OCI-LY3 (cell line): ENCODE results near the gene FRMD3.

Experiments
- H2AFZ ChIP-seq: fragments of 200-600, 300-600 bp; shearing (Covaris generic); 2 replicates; pipeline ENCODE4 v1.6.0; 2014; ENCODE audit warnings: antibody characterized with exemption, low read depth, low read length
- H3K27ac ChIP-seq: fragments of 200-600, 300-600 bp; sonication (generic); 2 replicates; pipeline ENCODE4 v1.5.1; 2014; ENCODE audit warnings: mild to moderate bottlenecking, low read length, moderate library complexity, mixed read lengths
- H3K27me3 ChIP-seq: fragments of 200-600, 300-600 bp; sonication (generic); 2 replicates; pipeline ENCODE4 v1.6.1; 2014; ENCODE audit warnings: low read depth, low read length, mixed read lengths
- H3K36me3 ChIP-seq: fragments of 200-600, 300-600 bp; sonication (generic); replicated peaks from 2 replicates; pipeline ENCODE3; 2014; ENCODE audit warnings: low read depth, low read length, mixed read lengths
- H3K4me1 ChIP-seq: fragments of 300-600, 200-600 bp; sonication (generic); 2 replicates; pipeline ENCODE4 v1.6.1; 2014; ENCODE audit warnings: low read length, mixed read lengths
- H3K4me2 ChIP-seq: fragments of 200-600, 300-600 bp; sonication (generic); 2 replicates; pipeline ENCODE4 v1.6.1; 2014; ENCODE audit warnings: low read length, mixed read lengths
- H3K4me3 ChIP-seq: fragments of 300-600, 200-600 bp; sonication (generic); 2 replicates; pipeline ENCODE4 v1.5.1; 2014; ENCODE audit warnings: antibody characterized with exemption, mild to moderate bottlenecking, low read length, moderate library complexity
- H3K79me2 ChIP-seq: fragments of 300-600, 200-600 bp; shearing (Covaris generic); 2 replicates; pipeline ENCODE4 v1.6.1; 2014; ENCODE audit warnings: mild to moderate bottlenecking, low read length, mixed read lengths
- H3K9ac ChIP-seq: fragments of 300-600, 200-600 bp; shearing (Covaris generic); 2 replicates; pipeline ENCODE4 v1.6.0; 2014; ENCODE audit warnings: mild to moderate bottlenecking, low read length, moderate library complexity
- H3K9me3 ChIP-seq: fragments of 200-600, 300-600 bp; shearing (Covaris generic); 2 replicates; pipeline ENCODE4 v1.6.1; 2014; ENCODE audit warnings: low read length, mixed read lengths; ENCODE audit not compliant: insufficient read depth
- H4K20me1 ChIP-seq: fragments of 200-600, 300-600 bp; sonication (generic); 2 replicates; pipeline ENCODE4 v1.6.1; 2016; ENCODE audit warnings: low read length, mixed read lengths; ENCODE audit not compliant: insufficient read depth
- EZH2phosphoT487 ChIP-seq: fragments of 200-600 bp; shearing (Covaris generic); IDR thresholded peaks from 2 replicates; pipeline ENCODE4 v1.6.1; 2018; ENCODE audit warnings: antibody characterized with exemption, mixed run types, low read depth
- TF ChIP-seq, protein P1 (sequence below): fragments of 200-600, 300-600 bp; sonication (generic); IDR thresholded peaks from 2 replicates; pipeline ENCODE4 v1.5.1; 2014; ENCODE audit warnings: antibody characterized with exemption, low read length, low read depth

The FRMD3 gene

DNA sequence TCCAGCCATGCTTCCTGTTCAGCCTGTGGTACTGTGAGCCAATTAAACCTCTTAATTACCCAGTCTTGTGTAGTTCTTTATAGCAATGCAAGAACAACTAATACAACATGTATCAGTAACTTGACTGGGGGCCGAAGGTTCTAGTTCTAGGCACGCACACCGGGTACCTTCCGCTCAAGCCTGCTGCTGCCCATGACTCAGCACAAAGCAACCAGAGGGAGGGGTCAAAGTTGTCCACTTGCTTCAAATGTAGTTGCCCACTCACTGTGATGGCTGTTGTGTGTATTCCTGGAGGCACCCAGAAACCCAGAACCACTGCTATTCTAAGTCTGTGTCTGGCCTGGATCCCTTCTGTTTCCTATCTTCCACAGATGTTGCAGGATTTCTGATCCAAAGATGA, 222.6 kb downstream of the FRMD3 start:
- H3K4me1 ChIP-seq, result no peaks in the 10 kb centered on the region
- no peak overlapping the region for H3K27ac ChIP-seq
- TF ChIP-seq EZH2phosphoT487, result no peak
- TF ChIP-seq, protein P1, sequence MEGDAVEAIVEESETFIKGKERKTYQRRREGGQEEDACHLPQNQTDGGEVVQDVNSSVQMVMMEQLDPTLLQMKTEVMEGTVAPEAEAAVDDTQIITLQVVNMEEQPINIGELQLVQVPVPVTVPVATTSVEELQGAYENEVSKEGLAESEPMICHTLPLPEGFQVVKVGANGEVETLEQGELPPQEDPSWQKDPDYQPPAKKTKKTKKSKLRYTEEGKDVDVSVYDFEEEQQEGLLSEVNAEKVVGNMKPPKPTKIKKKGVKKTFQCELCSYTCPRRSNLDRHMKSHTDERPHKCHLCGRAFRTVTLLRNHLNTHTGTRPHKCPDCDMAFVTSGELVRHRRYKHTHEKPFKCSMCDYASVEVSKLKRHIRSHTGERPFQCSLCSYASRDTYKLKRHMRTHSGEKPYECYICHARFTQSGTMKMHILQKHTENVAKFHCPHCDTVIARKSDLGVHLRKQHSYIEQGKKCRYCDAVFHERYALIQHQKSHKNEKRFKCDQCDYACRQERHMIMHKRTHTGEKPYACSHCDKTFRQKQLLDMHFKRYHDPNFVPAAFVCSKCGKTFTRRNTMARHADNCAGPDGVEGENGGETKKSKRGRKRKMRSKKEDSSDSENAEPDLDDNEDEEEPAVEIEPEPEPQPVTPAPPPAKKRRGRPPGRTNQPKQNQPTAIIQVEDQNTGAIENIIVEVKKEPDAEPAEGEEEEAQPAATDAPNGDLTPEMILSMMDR, result no peak
- H3K27me3 ChIP-seq, result no peaks in the 10 kb centered on the region
- H3K4me3 ChIP-seq, result no peak overlapping the region
- peaks cover 7% of the 10 kb centered on the region for H3K36me3 ChIP-seq
- no peaks in the 10 kb centered on the region for H3K9me3 ChIP-seq
- no peaks in the 10 kb centered on the region for H4K20me1 ChIP-seq
- no peak overlapping the region for H3K9ac ChIP-seq
- no peak overlapping the region for H3K4me2 ChIP-seq
- H3K79me2 ChIP-seq, result no peaks in the 10 kb centered on the region
- H2AFZ ChIP-seq, result no peak overlapping the region

DNA sequence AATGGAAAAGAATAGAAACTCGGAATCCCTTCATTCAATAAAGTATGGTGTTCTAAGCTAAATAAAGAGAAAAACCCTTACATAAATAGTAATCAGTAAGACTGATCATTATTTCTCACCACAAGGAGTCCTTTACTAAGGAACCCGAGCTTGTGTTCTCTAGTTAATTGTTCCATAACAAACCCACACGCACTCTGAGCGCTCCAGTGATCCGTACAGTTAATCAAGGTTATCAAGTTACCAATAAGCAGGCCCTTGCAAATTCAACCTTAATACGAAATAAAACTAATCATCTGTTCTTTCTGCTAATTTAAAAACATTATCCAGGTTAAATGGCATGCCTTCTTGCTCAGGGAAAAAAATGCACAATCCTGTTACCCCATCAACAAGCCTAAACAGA, 224.4 kb downstream of the FRMD3 start:
- Histone ChIP-seq H3K27ac (no peak overlapping the region), H4K20me1 (no peaks in the 10 kb centered on the region), H3K9me3 (no peaks in the 10 kb centered on the region), H3K4me1 (no peaks in the 10 kb centered on the region), H3K27me3 (no peaks in the 10 kb centered on the region), H2AFZ (no peak overlapping the region), H3K36me3 (no peaks in the 10 kb centered on the region), H3K4me2 (no peak overlapping the region), H3K79me2 (no peaks in the 10 kb centered on the region), H3K9ac (no peak overlapping the region), H3K4me3 (no peak overlapping the region)
- TF ChIP-seq EZH2phosphoT487, result no peak
- TF ChIP-seq, protein P1, result no peak

DNA sequence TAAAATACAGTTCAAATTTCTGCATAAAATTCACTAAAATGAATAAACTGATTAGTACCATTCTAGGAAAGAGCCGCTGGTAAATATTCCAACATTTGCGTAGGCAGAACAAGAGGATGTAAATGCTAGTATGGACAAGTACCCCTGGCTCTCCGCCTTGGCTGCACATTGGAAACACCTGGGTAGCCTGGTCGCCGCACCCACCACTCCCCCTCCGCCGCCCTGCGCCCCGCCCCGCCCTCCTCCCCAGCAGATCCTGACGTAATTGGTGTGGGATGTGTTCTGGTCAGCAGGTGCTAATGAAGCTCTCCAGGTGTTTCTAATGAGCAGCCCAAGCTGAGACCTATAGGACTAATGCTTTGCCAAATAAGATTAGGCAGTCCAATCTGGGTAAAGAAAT, 225.7 kb downstream of the FRMD3 start:
- H3K4me1 ChIP-seq, result no peaks in the 10 kb centered on the region
- H2AFZ ChIP-seq, result no peak overlapping the region
- H3K9me3 ChIP-seq, result no peaks in the 10 kb centered on the region
- TF ChIP-seq EZH2phosphoT487, result no peak
- TF ChIP-seq, protein P1, result no peak
- H3K4me3 ChIP-seq, result no peak overlapping the region
- H3K36me3 ChIP-seq, result no peaks in the 10 kb centered on the region
- no peak overlapping the region for H3K9ac ChIP-seq
- no peaks in the 10 kb centered on the region for H3K27me3 ChIP-seq
- no peaks in the 10 kb centered on the region; the same call in 1 of the 2 replicates for H4K20me1 ChIP-seq
- H3K4me2 ChIP-seq, result no peak overlapping the region
- no peaks in the 10 kb centered on the region for H3K79me2 ChIP-seq
- no peak overlapping the region for H3K27ac ChIP-seq

DNA sequence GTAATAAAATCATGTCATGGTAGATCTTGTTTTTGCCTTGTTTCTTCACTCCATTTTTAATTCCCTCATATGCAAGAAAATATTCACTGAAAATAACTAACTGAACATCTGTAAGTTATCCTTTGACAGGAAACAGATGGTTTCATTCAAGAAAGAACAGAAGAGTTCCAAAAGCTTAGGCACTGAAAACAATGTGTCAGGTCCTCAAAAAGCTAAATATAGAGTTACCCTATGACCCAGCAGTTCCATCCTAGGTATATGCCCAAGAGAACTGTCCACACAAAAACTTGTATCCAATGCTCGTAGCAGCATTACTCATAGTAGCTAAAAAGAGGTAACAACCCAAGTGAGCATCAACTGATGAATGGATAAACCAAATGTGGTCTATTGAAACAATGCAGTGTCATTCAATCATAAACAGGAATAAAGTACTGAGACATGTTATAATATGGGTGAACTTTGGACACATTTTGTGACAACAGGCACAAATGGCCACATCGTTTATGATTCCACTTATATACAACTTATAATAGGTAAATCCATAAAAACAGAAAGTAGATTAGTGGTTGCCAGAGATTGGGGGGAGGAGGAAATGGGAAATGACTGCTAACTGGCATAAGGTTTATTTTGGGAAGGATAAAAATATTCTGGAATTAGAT, 231.0 kb downstream of the FRMD3 start:
- Histone ChIP-seq H3K79me2 (no peaks in the 10 kb centered on the region), H2AFZ (no peak overlapping the region), H3K36me3 (no peaks in the 10 kb centered on the region), H3K27ac (no peak overlapping the region), H3K4me3 (no peak overlapping the region), H3K9me3 (no peaks in the 10 kb centered on the region), H3K9ac (no peak overlapping the region), H3K27me3 (no peaks in the 10 kb centered on the region), H4K20me1 (no peaks in the 10 kb centered on the region; the same call in 1 of the 2 replicates), H3K4me2 (no peak overlapping the region), H3K4me1 (no peaks in the 10 kb centered on the region)
- no peak for TF ChIP-seq EZH2phosphoT487
- TF ChIP-seq, protein P1, result no peak
